Astrocyte of the cerebellum (primary cell): ENCODE data around the gene CLPSL1.
"Not testable (repeated sequence)": the region's sequence is repeated elsewhere in the genome, so short reads cannot be mapped to it uniquely, and the experiment has no call there.

ENCODE experiments used
- DNase-seq: peaks from one replicate; pipeline ENCODE4 v3.0.0-alpha.2; 2011; ENCODE audit warnings: low read depth
- H3K4me3 ChIP-seq: 2 replicates; pipeline ENCODE4 v1.5.1; 2011; ENCODE audit warnings: mild to moderate bottlenecking, low read depth, low read length, moderate library complexity
- CTCF ChIP-seq: IDR thresholded peaks from 2 replicates; pipeline ENCODE4 v1.5.1; 2012; ENCODE audit warnings: low read length, low read depth, moderate library complexity, mild to moderate bottlenecking; ENCODE audit errors: missing control alignments
- in situ Hi-C: cut with HindIII; loops from 2 replicates; pipeline ENCODE4 v1.10.0; 2017; ENCODE audit warnings: low sequenced_read_pairs

CLPSL1 gene

GRCh38 chr6:35780719-35781118 lies at the start of gene CLPSL1:
TSS of gene CLPSL1 (plus strand) at chr6:35781019. CDS start at chr6:35781111, 92 bp downstream.
- in situ Hi-C loops: no loop called here
- DNase-seq: no peak
- no peak for TF ChIP-seq CTCF
- H3K4me3 ChIP-seq: no peak within 1 kb of the TSS

GRCh38 chr6:35731414-35731735 lies 49.4 kb upstream of the CLPSL1 start:
- no peak for TF ChIP-seq CTCF
- no peak for DNase-seq
- in situ Hi-C loops: no loop called here
- H3K4me3 ChIP-seq: peak overlapping the region; percentile 55

- TF ChIP-seq CTCF: no peak
- in situ Hi-C loops: no loop called here
- DNase-seq: peak; percentile 91
- peak overlapping the region; percentile 55 for H3K4me3 ChIP-seq
Observed at GRCh38 chr6:35731736-35732532, 48.9 kb upstream of the CLPSL1 start.

GRCh38 chr6:35733633-35734032 lies 47.2 kb upstream of the CLPSL1 start:
- TF ChIP-seq CTCF: no peak
- in situ Hi-C loops: no loop called here
- H3K4me3 ChIP-seq: no peak overlapping the region
- no peak for DNase-seq

GRCh38 chr6:35734319-35734718 lies 46.5 kb upstream of the CLPSL1 start:
- in situ Hi-C loops, DNase-seq, H3K4me3 ChIP-seq: not testable (repeated sequence)

- in situ Hi-C loops: no loop called here
- no peak for TF ChIP-seq CTCF
- no peak overlapping the region for H3K4me3 ChIP-seq
- no peak for DNase-seq
Observed at GRCh38 chr6:35735452-35735851, 45.4 kb upstream of the CLPSL1 start.

GRCh38 chr6:35736253-35736894 lies 44.4 kb upstream of the CLPSL1 start:
- in situ Hi-C loops: no loop called here
- TF ChIP-seq CTCF: peak; percentile 92
- H3K4me3 ChIP-seq: no peak overlapping the region
- DNase-seq: no peak
